Sigmoid colon (tissue), 4 donors: Measurements from ENCODE around the gene ZNF408.
"Not testable (repeated sequence)": the region's sequence is repeated elsewhere in the genome, so short reads cannot be mapped to it uniquely, and the experiment has no call there.

Experiments used
- EP300 ChIP-seq, 4 donors: sonication (generic); formaldehyde crosslinking; IDR thresholded peaks; one replicate each; pipeline ENCODE4 v1.6.1; 2017; ENCODE audit warnings: antibody characterized with exemption in 4 of 4
- POLR2A ChIP-seq, 2 donors: fragments of 450-650 bp; IDR thresholded peaks; one replicate each; pipeline ENCODE4 v1.6.1; 2016; ENCODE audit warnings: antibody characterized with exemption in 2 of 2, mild to moderate bottlenecking in 2 of 2, moderate library complexity in 2 of 2
- TF ChIP-seq, protein P1 (sequence below), 4 experiments: fragments of 450-650 bp in 3 of 4; fragments of 200-600 bp in 1 of 4; IDR thresholded peaks; one replicate each; pipeline ENCODE4 v1.5.1; 2016 to 2019; ENCODE audit warnings: antibody characterized with exemption in 4 of 4, mild to moderate bottlenecking in 3 of 4, moderate library complexity in 2 of 4

DNA sequence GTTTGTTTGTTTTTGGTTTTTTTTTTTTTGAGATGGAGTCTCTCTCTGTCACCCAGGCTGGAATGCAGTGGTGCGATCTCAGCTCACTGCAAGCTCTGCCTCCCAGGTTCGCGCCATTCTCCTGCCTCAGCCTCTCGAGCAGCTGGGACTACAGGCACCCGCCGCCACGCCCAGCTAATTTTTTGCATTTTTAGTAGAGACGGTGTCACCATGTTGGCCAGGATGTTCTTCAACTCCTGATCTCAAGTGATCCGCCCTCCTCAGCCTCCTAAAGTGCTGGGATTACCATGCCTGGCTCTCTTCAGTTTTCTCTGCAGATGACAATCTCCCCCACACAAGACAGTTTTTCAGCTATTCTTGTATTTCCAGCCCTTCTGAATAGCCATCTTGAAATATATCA is 8.5 kb downstream of the ZNF408 start:
- not testable (repeated sequence) for TF ChIP-seq POLR2A, EP300 (IDR thresholded peaks at IDR 0.05)
- TF ChIP-seq, protein P1, sequence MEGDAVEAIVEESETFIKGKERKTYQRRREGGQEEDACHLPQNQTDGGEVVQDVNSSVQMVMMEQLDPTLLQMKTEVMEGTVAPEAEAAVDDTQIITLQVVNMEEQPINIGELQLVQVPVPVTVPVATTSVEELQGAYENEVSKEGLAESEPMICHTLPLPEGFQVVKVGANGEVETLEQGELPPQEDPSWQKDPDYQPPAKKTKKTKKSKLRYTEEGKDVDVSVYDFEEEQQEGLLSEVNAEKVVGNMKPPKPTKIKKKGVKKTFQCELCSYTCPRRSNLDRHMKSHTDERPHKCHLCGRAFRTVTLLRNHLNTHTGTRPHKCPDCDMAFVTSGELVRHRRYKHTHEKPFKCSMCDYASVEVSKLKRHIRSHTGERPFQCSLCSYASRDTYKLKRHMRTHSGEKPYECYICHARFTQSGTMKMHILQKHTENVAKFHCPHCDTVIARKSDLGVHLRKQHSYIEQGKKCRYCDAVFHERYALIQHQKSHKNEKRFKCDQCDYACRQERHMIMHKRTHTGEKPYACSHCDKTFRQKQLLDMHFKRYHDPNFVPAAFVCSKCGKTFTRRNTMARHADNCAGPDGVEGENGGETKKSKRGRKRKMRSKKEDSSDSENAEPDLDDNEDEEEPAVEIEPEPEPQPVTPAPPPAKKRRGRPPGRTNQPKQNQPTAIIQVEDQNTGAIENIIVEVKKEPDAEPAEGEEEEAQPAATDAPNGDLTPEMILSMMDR (IDR thresholded peaks at IDR 0.05) = not testable (repeated sequence)
